H9 (cell line): Measurements from ENCODE around the gene PRUNE2. TPM values are rescaled to one million over a fixed set of nuclear protein-coding genes. Genes with fewer than 3 reads are reported as not detected.

Experiments used
- DNase-seq: peaks from one replicate; pipeline ENCODE4 v3.0.0-alpha.2; 2017
- H2AFZ ChIP-seq: one replicate; pipeline ENCODE4 v1.6.1; 2013; ENCODE audit warnings: mild to moderate bottlenecking, low read length, control low read depth, moderate library complexity
- H2AK5ac ChIP-seq: 2 replicates; pipeline ENCODE4 v1.6.1; 2013; ENCODE audit warnings: low read length, control low read depth, mixed read lengths; ENCODE audit not compliant: insufficient read length
- H2BK120ac ChIP-seq: one replicate; pipeline ENCODE4 v1.6.1; 2013; ENCODE audit warnings: low read depth, mild to moderate bottlenecking, low read length, control low read depth, inconsistent platforms; ENCODE audit not compliant: poor library complexity, severe bottlenecking
- H2BK12ac ChIP-seq: 2 replicates; pipeline ENCODE4 v1.6.1; 2013; ENCODE audit warnings: low read length, control low read depth, mixed read lengths, low read depth; ENCODE audit not compliant: insufficient read length
- H2BK15ac ChIP-seq: 2 replicates; pipeline ENCODE4 v1.6.1; 2013; ENCODE audit warnings: low read depth, low read length, control low read depth
- H2BK20ac ChIP-seq: one replicate; pipeline ENCODE4 v1.6.1; 2013; ENCODE audit warnings: low read depth, mild to moderate bottlenecking, low read length, control low read depth, inconsistent platforms; ENCODE audit not compliant: poor library complexity, severe bottlenecking
- H2BK5ac ChIP-seq: 2 replicates; pipeline ENCODE4 v1.6.1; 2013; ENCODE audit warnings: low read length, control low read depth, mixed read lengths; ENCODE audit not compliant: insufficient read length
- H3K14ac ChIP-seq: 2 replicates; pipeline ENCODE4 v1.6.1; 2013; ENCODE audit warnings: low read length, control low read depth; ENCODE audit not compliant: insufficient read depth
- H3K18ac ChIP-seq: 2 replicates; pipeline ENCODE4 v1.6.1; 2013; ENCODE audit warnings: low read depth, mild to moderate bottlenecking, mixed read lengths, low read length, control low read depth; ENCODE audit not compliant: insufficient read length
- H3K23ac ChIP-seq: 2 replicates; pipeline ENCODE4 v1.6.1; 2013; ENCODE audit warnings: low read length, control low read depth, mixed read lengths, low read depth; ENCODE audit not compliant: insufficient read length
- H3K23me2 ChIP-seq: 2 replicates; pipeline ENCODE4 v1.6.1; 2013; ENCODE audit warnings: low read depth, mild to moderate bottlenecking, mixed read lengths, low read length, control low read depth; ENCODE audit not compliant: insufficient read length, poor library complexity, severe bottlenecking
- H3K27ac ChIP-seq: 2 replicates; pipeline ENCODE4 v1.5.1; 2013; ENCODE audit warnings: low read length, control low read depth, mixed read lengths, low read depth; ENCODE audit not compliant: insufficient read length
- H3K27me3 ChIP-seq: 2 replicates; pipeline ENCODE4 v1.6.1; 2013; ENCODE audit warnings: low read length, control low read depth, inconsistent platforms; ENCODE audit not compliant: insufficient read depth
- H3K4ac ChIP-seq: 2 replicates; pipeline ENCODE4 v1.6.1; 2013; ENCODE audit warnings: low read depth, mild to moderate bottlenecking, control low read depth, inconsistent platforms, low read length, moderate library complexity
- H3K4me1 ChIP-seq: 2 replicates; pipeline ENCODE4 v1.6.1; 2013; ENCODE audit warnings: low read length, control low read depth, inconsistent platforms; ENCODE audit not compliant: insufficient read depth
- H3K4me2 ChIP-seq: 2 replicates; pipeline ENCODE4 v1.6.1; 2013; ENCODE audit warnings: low read length, control low read depth, mixed read lengths; ENCODE audit not compliant: insufficient read length, insufficient read depth
- H3K56ac ChIP-seq: 2 replicates; pipeline ENCODE4 v1.6.1; 2013; ENCODE audit warnings: low read depth, mild to moderate bottlenecking, mixed read lengths, low read length, control low read depth; ENCODE audit not compliant: insufficient read length
- H3K79me1 ChIP-seq: 2 replicates; pipeline ENCODE4 v1.6.1; 2013; ENCODE audit warnings: low read depth, mild to moderate bottlenecking, moderate library complexity, low read length, control low read depth, inconsistent platforms; ENCODE audit not compliant: insufficient read depth, poor library complexity, severe bottlenecking
- H3K79me2 ChIP-seq: 2 replicates; pipeline ENCODE4 v1.6.1; 2013; ENCODE audit warnings: low read length, control low read depth, inconsistent platforms; ENCODE audit not compliant: insufficient read depth
- H3K9ac ChIP-seq: 2 replicates; pipeline ENCODE4 v1.6.1; 2013; ENCODE audit warnings: low read length, control low read depth, mixed read lengths; ENCODE audit not compliant: insufficient read length; ENCODE audit errors: extremely low read depth
- H3K9me3 ChIP-seq: one replicate; pipeline ENCODE4 v1.6.1; 2013; ENCODE audit warnings: low read depth, low read length, inconsistent platforms; ENCODE audit not compliant: control insufficient read depth
- H3T11ph ChIP-seq: one replicate; pipeline ENCODE4 v1.6.1; 2013; ENCODE audit warnings: mild to moderate bottlenecking, low read length, control low read depth, inconsistent platforms
- H4K20me1 ChIP-seq: one replicate; pipeline ENCODE4 v1.6.1; 2013; ENCODE audit not compliant: control insufficient read depth, insufficient read length, insufficient read depth
- H4K5ac ChIP-seq: 2 replicates; pipeline ENCODE4 v1.6.1; 2013; ENCODE audit warnings: low read depth, mild to moderate bottlenecking, mixed read lengths, low read length, control low read depth; ENCODE audit not compliant: insufficient read length
- H4K8ac ChIP-seq: replicated peaks from 2 replicates; pipeline ENCODE4 v1.6.1; 2013; ENCODE audit warnings: low read length, control low read depth, mixed read lengths, low read depth; ENCODE audit not compliant: insufficient read length
- H4K91ac ChIP-seq: 2 replicates; pipeline ENCODE4 v1.6.1; 2013; ENCODE audit warnings: low read depth, mild to moderate bottlenecking, moderate library complexity, mixed read lengths, low read length, control low read depth; ENCODE audit not compliant: insufficient read length
- H3K27ac Mint-ChIP-seq, 3 experiments: 2 replicates in 2 of 3; 3 replicates in 1 of 3; pipeline ENCODE4 v1.8.0; 2020 to 2021; ENCODE audit warnings: mixed read lengths in 3 of 3, mild to moderate bottlenecking in 1 of 3, moderate library complexity in 1 of 3
- H3K27me3 Mint-ChIP-seq: 2 replicates; pipeline ENCODE4 v1.8.0; 2021; ENCODE audit warnings: low read depth, mild to moderate bottlenecking, moderate library complexity, mixed read lengths
- H3K36me3 Mint-ChIP-seq, 3 experiments: 2 replicates in 2 of 3; 3 replicates in 1 of 3; pipeline ENCODE4 v1.8.0; 2020 to 2021; ENCODE audit warnings: low read depth in 3 of 3, mixed read lengths in 3 of 3; ENCODE audit not compliant: insufficient read depth in 1 of 3
- H3K4me1 Mint-ChIP-seq, 2 experiments: 2 replicates each; pipeline ENCODE4 v1.8.0; 2020; ENCODE audit warnings: mixed read lengths in 2 of 2
- H3K4me3 Mint-ChIP-seq, 2 experiments: 2 replicates in 1 of 2; 3 replicates in 1 of 2; pipeline ENCODE4 v1.8.0; 2020 to 2021; ENCODE audit warnings: mild to moderate bottlenecking in 2 of 2, mixed read lengths in 2 of 2, moderate library complexity in 1 of 2
- H3K9me3 Mint-ChIP-seq, 2 experiments: 2 replicates in 1 of 2; 3 replicates in 1 of 2; pipeline ENCODE4 v1.8.0; 2020; ENCODE audit warnings: mild to moderate bottlenecking in 2 of 2, mixed read lengths in 2 of 2, moderate library complexity in 1 of 2
- WGBS: extraction: QIAGEN DNeasy Blood & Tissue Kit; methylation state at CpG from one replicate; pipeline ENCODE4 v1.1.7; 2013; ENCODE audit warnings: missing lambda C conversion rate, low lambda C conversion rate, mixed read lengths; ENCODE audit not compliant: insufficient read length; ENCODE audit errors: extremely low coverage; 5-methylcytosine and 5-hydroxymethylcytosine counted together
- total RNA-seq: library from RNA; stranded (reverse); gene quantifications from 2 replicates; pipeline ENCODE4 v1.2.1, GENCODE V29; 2021
- TF ChIP-seq, protein P1 (sequence below): fragments of 200-600 bp; sonication (generic); conservative IDR thresholded peaks from 3 replicates; pipeline ENCODE4 v1.8.0; 2021; ENCODE audit warnings: antibody characterized with exemption, mild to moderate bottlenecking

The PRUNE2 gene
- total RNA-seq, 1 experiment from 2014 or later, result 12.1 TPM

DNA sequence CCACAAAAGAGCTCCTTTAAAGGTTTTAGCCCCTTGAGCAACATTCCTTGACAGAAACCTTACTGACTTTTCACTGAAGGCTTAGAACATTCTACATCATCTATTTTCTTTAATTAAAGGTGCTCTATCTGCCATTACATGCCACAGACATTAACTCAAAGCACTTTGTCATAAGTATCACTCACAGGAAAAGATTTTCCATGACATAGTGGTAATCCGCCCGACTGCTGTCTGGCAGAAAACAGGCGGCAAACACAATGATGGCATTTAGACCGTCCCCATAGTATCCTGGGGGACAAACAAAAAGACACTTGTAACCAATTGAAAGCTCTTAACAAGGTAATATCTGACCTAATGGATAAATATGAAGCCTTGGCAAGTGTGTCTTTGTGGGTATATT, 267.9 kb downstream of the PRUNE2 start:
- Histone ChIP-seq H3K14ac (no peak overlapping the region), H4K91ac (no peak overlapping the region), H3K23me2 (no peaks in the 10 kb centered on the region), H3K27ac (no peak overlapping the region), H3K9me3 (no peaks in the 10 kb centered on the region), H3K4me2 (no peak overlapping the region), H3K4me1 (no peaks in the 10 kb centered on the region), H3K56ac (no peak overlapping the region), H3K4ac (no peak overlapping the region), H3K23ac (no peak overlapping the region), H4K20me1 (no peaks in the 10 kb centered on the region), H2AFZ (no peak overlapping the region), H3K27me3 (no peaks in the 10 kb centered on the region), H2BK120ac (no peak overlapping the region), H4K8ac (no peak overlapping the region), H2AK5ac (no peak overlapping the region), H2BK15ac (no peak overlapping the region), H3K18ac (no peak overlapping the region), H3K9ac (no peak overlapping the region), H2BK12ac (no peak overlapping the region), H3T11ph (no peak overlapping the region), H2BK20ac (no peak overlapping the region), H3K79me2 (no peaks in the 10 kb centered on the region), H4K5ac (no peak overlapping the region), H3K79me1 (no peaks in the 10 kb centered on the region), H2BK5ac (no peak overlapping the region)
- TF ChIP-seq, protein P1, sequence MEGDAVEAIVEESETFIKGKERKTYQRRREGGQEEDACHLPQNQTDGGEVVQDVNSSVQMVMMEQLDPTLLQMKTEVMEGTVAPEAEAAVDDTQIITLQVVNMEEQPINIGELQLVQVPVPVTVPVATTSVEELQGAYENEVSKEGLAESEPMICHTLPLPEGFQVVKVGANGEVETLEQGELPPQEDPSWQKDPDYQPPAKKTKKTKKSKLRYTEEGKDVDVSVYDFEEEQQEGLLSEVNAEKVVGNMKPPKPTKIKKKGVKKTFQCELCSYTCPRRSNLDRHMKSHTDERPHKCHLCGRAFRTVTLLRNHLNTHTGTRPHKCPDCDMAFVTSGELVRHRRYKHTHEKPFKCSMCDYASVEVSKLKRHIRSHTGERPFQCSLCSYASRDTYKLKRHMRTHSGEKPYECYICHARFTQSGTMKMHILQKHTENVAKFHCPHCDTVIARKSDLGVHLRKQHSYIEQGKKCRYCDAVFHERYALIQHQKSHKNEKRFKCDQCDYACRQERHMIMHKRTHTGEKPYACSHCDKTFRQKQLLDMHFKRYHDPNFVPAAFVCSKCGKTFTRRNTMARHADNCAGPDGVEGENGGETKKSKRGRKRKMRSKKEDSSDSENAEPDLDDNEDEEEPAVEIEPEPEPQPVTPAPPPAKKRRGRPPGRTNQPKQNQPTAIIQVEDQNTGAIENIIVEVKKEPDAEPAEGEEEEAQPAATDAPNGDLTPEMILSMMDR, result no peak
- no peak overlapping the region for H3K4me3 Mint-ChIP-seq
- no peaks in the 10 kb centered on the region for H3K9me3 Mint-ChIP-seq
- no peak for DNase-seq
- H3K36me3 Mint-ChIP-seq, result no peaks in the 10 kb centered on the region
- H3K27me3 Mint-ChIP-seq, result no peaks in the 10 kb centered on the region
- WGBS, result no CpG with 5 or more reads among the region's 4 CpGs
- no peak overlapping the region for H3K27ac Mint-ChIP-seq
- peaks cover 13 to 18% of the 10 kb centered on the region in 2 experiments for H3K4me1 Mint-ChIP-seq
